CD4-positive, alpha-beta T cell treated with Interleukin-15 for 4 hours (primary cell): ENCODE results near the gene TRAPPC13.
"Not testable (repeated sequence)": the region's sequence is repeated elsewhere in the genome, so short reads cannot be mapped to it uniquely, and the experiment has no call there.

Experiments
- DNase-seq: peaks from one replicate; pipeline ENCODE4 v3.0.0-alpha.2; 2020; ENCODE audit warnings: low spot score

TRAPPC13 gene

GRCh38 chr5:65624571-65625555, at the start of gene TRAPPC13, which contains the start of gene SHLD3:
Gene TRAPPC13, plus strand, starts transcription at chr5:65625027. Its CDS starts 34 bp downstream, at chr5:65625061.
Gene SHLD3, plus strand, starts transcription at chr5:65625027. Its CDS starts 4,561 bp downstream, at chr5:65629588.
- DNase-seq: peak; percentile 89

GRCh38 chr5:65577141-65577540, 47.7 kb upstream of the TRAPPC13 start:
- no peak for DNase-seq

- no peak for DNase-seq
Measured at GRCh38 chr5:65588694-65589093, 36.1 kb upstream of the TRAPPC13 start.

GRCh38 chr5:65601761-65602160, 23.1 kb upstream of the TRAPPC13 start:
- DNase-seq: not testable (repeated sequence)

GRCh38 chr5:65611524-65611923, 13.3 kb upstream of the TRAPPC13 start:
- DNase-seq: no peak

- DNase-seq: no peak
Measured at GRCh38 chr5:65612298-65612907, 12.4 kb upstream of the TRAPPC13 start.

- DNase-seq: no peak
Measured at GRCh38 chr5:65620021-65620420, 4.8 kb upstream of the TRAPPC13 start.

GRCh38 chr5:65621961-65622360, 2.9 kb upstream of the TRAPPC13 start:
- DNase-seq: not testable (repeated sequence)

GRCh38 chr5:65623482-65623881, 1.3 kb upstream of the TRAPPC13 start:
- no peak for DNase-seq

- peak; percentile 92 for DNase-seq
Measured at GRCh38 chr5:65624025-65624570, 729 bp upstream of the TRAPPC13 start, which contains the start of gene TRIM23. Gene TRIM23, minus strand, starts transcription at chr5:65624333. Its CDS starts 59 bp downstream, at chr5:65624274.

GRCh38 chr5:65625743-65626142, 916 bp downstream of the TRAPPC13 start:
- no peak for DNase-seq

- no peak for DNase-seq
Measured at GRCh38 chr5:65630981-65631380, 6.2 kb downstream of the TRAPPC13 start.

GRCh38 chr5:65640240-65640639, 15.4 kb downstream of the TRAPPC13 start:
- DNase-seq: no peak

GRCh38 chr5:65646938-65647337, 22.1 kb downstream of the TRAPPC13 start:
- no peak for DNase-seq

- DNase-seq: no peak
Measured at GRCh38 chr5:65647941-65648340, 23.1 kb downstream of the TRAPPC13 start.

GRCh38 chr5:65651144-65651543, 26.3 kb downstream of the TRAPPC13 start:
- DNase-seq: no peak

- DNase-seq: no peak
Measured at GRCh38 chr5:65654713-65655112, 29.9 kb downstream of the TRAPPC13 start.

GRCh38 chr5:65663804-65664521, 39.1 kb downstream of the TRAPPC13 start:
- no peak for DNase-seq

- no peak for DNase-seq
Measured at GRCh38 chr5:65668696-65669095, 43.9 kb downstream of the TRAPPC13 start.

- DNase-seq: no peak
Measured at GRCh38 chr5:65672796-65673195, 48.0 kb downstream of the TRAPPC13 start.

GRCh38 chr5:65674749-65675148, 49.9 kb downstream of the TRAPPC13 start:
- no peak for DNase-seq

- not testable (repeated sequence) for DNase-seq
Measured at GRCh38 chr5:65676056-65676455, 51.2 kb downstream of the TRAPPC13 start.
